GM13977 (cell line): ENCODE results near the gene SSH3.

Experiments used
- DNase-seq: peaks from one replicate; pipeline ENCODE4 v3.0.0; 2012; ENCODE audit warnings: low spot score
- CTCF ChIP-seq: IDR thresholded peaks from 2 replicates; pipeline ENCODE4 v1.5.1; 2012; ENCODE audit warnings: mild to moderate bottlenecking, control low read depth; ENCODE audit not compliant: insufficient read depth; ENCODE audit errors: extremely low read depth, missing control alignments
- in situ Hi-C: fragments of 300-500 bp; cut with MboI; formaldehyde crosslinking; loops from one replicate; pipeline ENCODE4 v1.12.0; 2022; ENCODE audit warnings: low sequenced_read_pairs, low pct_unique_long_range_greater_than_20kb, mixed read lengths, inconsistent platforms; ENCODE audit not compliant: unreplicated experiment

SSH3 gene

GRCh38 chr11:67301951-67302516 lies 1.3 kb upstream of the SSH3 start:
- DNase-seq: no peak
- in situ Hi-C loops: no loop called here
- TF ChIP-seq CTCF: no peak

GRCh38 chr11:67302571-67303131 lies 679 bp upstream of the SSH3 start:
- in situ Hi-C loops: no loop called here
- DNase-seq: no peak

GRCh38 chr11:67303835-67304411 lies 593 bp downstream of the SSH3 start:
- in situ Hi-C loops: no loop called here
- no peak for TF ChIP-seq CTCF
- no peak for DNase-seq

More at GRCh38 chr11:67302571-67303131, 679 bp upstream of the SSH3 start:
- TF ChIP-seq CTCF: no peak

GRCh38 chr11:67304511-67305113 lies 1.3 kb downstream of the SSH3 start:
- no peak for DNase-seq
- no peak for TF ChIP-seq CTCF
- in situ Hi-C loops: no loop called here

- no peak for TF ChIP-seq CTCF
- DNase-seq: no peak
- in situ Hi-C loops: no loop called here
Measured at GRCh38 chr11:67306769-67307544, 3.6 kb downstream of the SSH3 start.

- TF ChIP-seq CTCF: no peak
- in situ Hi-C loops: no loop called here
- no peak for DNase-seq
Measured at GRCh38 chr11:67307545-67308001, 4.2 kb downstream of the SSH3 start.
